ENCODE measurements around the gene DEFB132.

Gene DEFB132

DNA sequence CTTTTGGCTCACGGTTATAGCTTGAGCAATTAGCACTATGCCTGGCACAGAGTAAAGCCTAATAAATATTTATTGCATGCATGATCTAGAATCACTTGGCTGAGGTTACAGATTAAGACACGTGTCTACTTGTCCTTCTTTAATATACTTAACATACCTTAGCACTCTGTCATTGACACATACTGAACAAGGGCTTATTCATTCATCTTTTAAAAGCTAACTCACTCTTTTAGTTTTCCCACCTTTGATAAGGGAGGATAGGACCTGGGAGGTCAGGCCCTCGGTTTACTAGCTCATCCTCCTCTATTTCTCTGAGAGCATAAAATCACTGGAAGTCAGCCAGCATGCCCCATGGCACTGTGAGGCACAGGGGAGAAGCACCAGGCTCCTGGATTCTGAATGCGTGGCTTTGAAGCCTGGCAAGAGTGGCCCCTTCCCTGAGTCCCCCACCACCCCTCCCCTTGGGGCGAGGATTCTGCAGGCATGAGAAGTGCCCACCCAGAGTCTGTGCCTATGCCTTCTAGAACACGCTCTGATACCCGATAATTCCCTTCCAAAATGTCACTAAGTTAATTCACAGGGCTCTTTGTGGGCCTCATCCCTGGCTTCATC, 51.0 kb downstream of the DEFB132 start:
- Histone ChIP-seq H3K9ac (ENCODE audit: low read length) (no peak overlapping the region), H3K27ac (ENCODE audit: low read length) (no peak overlapping the region), H3K9me3 (ENCODE audit: insufficient read depth, low read length) (no peaks in the 10 kb centered on the region), H4K20me1 (ENCODE audit: insufficient read depth, low read length) (no peaks in the 10 kb centered on the region), H3K4me3 (ENCODE audit: low read length) (no peak overlapping the region), H2AFZ (ENCODE audit: low read depth, low read length) (no peak overlapping the region), H3K79me2 (ENCODE audit: low read length) (no peaks in the 10 kb centered on the region), H3K27me3 (ENCODE audit: low read depth, low read length) (no peaks in the 10 kb centered on the region), H3K4me2 (ENCODE audit: low read length) (no peak overlapping the region), H3K4me1 (ENCODE audit: low read length) (no peaks in the 10 kb centered on the region; the same call in 1 of the 2 replicates), H3K36me3 (replicated peaks; ENCODE audit: low read depth, low read length) (no peaks in the 10 kb centered on the region)
- TF ChIP-seq EZH2phosphoT487 (IDR thresholded peaks at IDR 0.05; ENCODE audit: low read depth) = no peak
- TF ChIP-seq, protein P1, sequence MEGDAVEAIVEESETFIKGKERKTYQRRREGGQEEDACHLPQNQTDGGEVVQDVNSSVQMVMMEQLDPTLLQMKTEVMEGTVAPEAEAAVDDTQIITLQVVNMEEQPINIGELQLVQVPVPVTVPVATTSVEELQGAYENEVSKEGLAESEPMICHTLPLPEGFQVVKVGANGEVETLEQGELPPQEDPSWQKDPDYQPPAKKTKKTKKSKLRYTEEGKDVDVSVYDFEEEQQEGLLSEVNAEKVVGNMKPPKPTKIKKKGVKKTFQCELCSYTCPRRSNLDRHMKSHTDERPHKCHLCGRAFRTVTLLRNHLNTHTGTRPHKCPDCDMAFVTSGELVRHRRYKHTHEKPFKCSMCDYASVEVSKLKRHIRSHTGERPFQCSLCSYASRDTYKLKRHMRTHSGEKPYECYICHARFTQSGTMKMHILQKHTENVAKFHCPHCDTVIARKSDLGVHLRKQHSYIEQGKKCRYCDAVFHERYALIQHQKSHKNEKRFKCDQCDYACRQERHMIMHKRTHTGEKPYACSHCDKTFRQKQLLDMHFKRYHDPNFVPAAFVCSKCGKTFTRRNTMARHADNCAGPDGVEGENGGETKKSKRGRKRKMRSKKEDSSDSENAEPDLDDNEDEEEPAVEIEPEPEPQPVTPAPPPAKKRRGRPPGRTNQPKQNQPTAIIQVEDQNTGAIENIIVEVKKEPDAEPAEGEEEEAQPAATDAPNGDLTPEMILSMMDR (IDR thresholded peaks at IDR 0.05; ENCODE audit: low read depth, low read length) = no peak

DNA sequence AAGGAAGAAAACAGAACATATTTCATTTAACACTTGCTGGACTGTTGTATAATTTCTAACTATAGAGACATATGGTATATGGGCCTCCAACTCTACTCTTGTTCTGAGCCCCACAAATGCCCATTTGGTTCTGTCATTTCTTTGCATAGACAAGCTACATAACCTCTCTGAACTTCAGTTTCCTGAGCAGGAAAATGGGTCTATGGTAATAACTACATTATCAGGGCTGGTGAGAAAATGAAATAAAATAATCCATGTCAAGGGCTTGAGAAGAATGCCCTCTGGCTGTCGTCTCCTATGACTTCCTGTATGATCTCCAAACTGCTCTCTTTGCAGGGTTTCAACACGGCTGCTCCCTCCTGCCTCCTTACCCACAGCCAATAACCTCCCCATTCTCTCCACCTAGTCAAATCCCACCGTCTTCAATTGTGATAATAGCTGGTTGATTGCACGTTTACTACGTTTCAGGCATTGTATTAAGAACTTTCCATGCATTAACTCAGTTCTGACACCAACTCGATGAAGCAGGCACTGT, 51.8 kb downstream of the DEFB132 start:
- H3K27me3 ChIP-seq (ENCODE audit: low read depth, low read length) = no peaks in the 10 kb centered on the region
- no peak overlapping the region for H2AFZ ChIP-seq (ENCODE audit: low read depth, low read length)
- no peaks in the 10 kb centered on the region for H3K79me2 ChIP-seq (ENCODE audit: low read length)
- TF ChIP-seq, protein P1 (IDR thresholded peaks at IDR 0.05; ENCODE audit: low read depth, low read length) = 0 out of 2 replicates have a peak, but pooled peaks have one; percentile 7
- no peak for TF ChIP-seq EZH2phosphoT487 (IDR thresholded peaks at IDR 0.05; ENCODE audit: low read depth)
- H3K9ac ChIP-seq (ENCODE audit: low read length) = no peak overlapping the region
- H3K27ac ChIP-seq (ENCODE audit: low read length) = no peak overlapping the region
- no peaks in the 10 kb centered on the region for H3K36me3 ChIP-seq (replicated peaks; ENCODE audit: low read depth, low read length)
- H3K9me3 ChIP-seq (ENCODE audit: insufficient read depth, low read length) = no peaks in the 10 kb centered on the region
- no peaks in the 10 kb centered on the region; the same call in 1 of the 2 replicates for H3K4me1 ChIP-seq (ENCODE audit: low read length)
- peak overlapping the region; percentile 49; the same call in 1 of the 2 replicates for H3K4me2 ChIP-seq (ENCODE audit: low read length)
- no peaks in the 10 kb centered on the region for H4K20me1 ChIP-seq (ENCODE audit: insufficient read depth, low read length)
- peak overlapping the region; percentile 64; the same call in 1 of the 2 replicates for H3K4me3 ChIP-seq (ENCODE audit: low read length)

DNA sequence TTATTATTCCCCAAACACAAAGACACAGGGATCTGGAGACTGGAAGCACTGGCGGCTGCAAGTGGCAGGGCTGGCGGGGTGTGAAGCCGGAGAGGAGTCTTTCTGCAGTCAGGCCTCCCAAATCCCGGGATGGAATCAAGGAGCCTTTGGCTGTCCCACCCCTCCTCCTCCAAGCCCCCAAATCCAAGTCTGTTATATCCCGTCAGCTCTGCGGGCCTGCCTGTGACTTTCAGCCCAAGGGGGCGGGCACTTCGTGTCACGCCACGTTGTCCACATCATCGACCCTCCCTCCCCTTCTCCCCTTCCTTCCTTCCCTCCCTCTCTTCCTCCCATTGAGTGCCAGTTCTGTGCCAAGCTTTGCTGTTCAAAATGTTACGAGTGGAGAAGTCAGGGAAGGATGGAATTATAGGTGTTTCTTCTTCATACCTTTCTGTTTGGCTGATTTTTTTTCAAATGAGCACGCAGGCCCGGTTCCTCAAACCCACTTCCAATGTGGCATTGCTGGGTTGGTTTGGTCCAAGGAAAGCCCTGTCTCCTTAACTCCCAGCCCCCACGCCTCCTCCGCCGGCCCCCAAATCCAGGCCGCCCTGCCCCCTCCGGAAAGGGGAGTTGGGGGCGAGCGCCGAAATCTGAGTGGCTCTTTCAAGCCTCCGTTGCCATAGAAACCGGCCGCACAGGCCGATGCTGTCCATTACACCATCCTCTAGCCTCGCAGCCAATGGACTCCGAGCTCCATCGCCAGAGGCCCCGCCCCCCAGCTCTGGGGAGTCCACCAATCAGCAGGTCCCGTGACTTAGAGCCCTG, 52.5 kb downstream of the DEFB132 start:
- H3K36me3 ChIP-seq (replicated peaks; ENCODE audit: low read depth, low read length) = no peaks in the 10 kb centered on the region
- TF ChIP-seq EZH2phosphoT487 (IDR thresholded peaks at IDR 0.05; ENCODE audit: low read depth) = no peak
- TF ChIP-seq, protein P1 (IDR thresholded peaks at IDR 0.05; ENCODE audit: low read depth, low read length) = no peak
- H3K4me1 ChIP-seq (ENCODE audit: low read length) = no peaks in the 10 kb centered on the region; the same call in 1 of the 2 replicates
- H3K27ac ChIP-seq (ENCODE audit: low read length) = no peak overlapping the region
- no peaks in the 10 kb centered on the region for H3K27me3 ChIP-seq (ENCODE audit: low read depth, low read length)
- H3K79me2 ChIP-seq (ENCODE audit: low read length) = no peaks in the 10 kb centered on the region
- no peaks in the 10 kb centered on the region for H4K20me1 ChIP-seq (ENCODE audit: insufficient read depth, low read length)
- H3K4me3 ChIP-seq (ENCODE audit: low read length) = peak overlapping the region; percentile 64
- H2AFZ ChIP-seq (ENCODE audit: low read depth, low read length) = peak overlapping the region; percentile 56; the same call in 1 of the 2 replicates
- peak overlapping the region; percentile 49 for H3K4me2 ChIP-seq (ENCODE audit: low read length)
- H3K9ac ChIP-seq (ENCODE audit: low read length) = peak overlapping the region; percentile 40
- no peaks in the 10 kb centered on the region for H3K9me3 ChIP-seq (ENCODE audit: insufficient read depth, low read length)

DNA sequence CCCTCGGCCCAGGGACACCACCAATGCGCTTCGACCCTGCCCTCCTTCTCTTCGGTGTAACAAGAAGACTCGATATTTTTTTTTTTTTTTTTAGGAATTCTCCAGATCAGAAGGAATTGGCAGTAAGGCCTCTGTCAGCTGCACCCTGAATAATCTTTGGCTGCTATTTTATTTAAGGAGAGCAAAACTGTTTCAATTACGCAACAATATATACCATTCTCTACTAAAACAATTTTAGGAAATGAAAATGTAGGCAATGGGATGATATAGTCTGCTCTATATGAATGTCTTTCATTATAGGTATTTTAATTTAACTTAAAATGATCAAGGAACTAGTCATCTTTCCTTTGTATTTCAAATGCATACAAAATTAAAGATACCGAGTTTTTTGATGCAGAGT, 53.1 kb downstream of the DEFB132 start:
- Histone ChIP-seq H3K27me3 (ENCODE audit: low read depth, low read length) (no peaks in the 10 kb centered on the region), H3K4me2 (ENCODE audit: low read length) (peak overlapping the region; percentile 48), H3K79me2 (ENCODE audit: low read length) (no peaks in the 10 kb centered on the region), H3K27ac (ENCODE audit: low read length) (no peak overlapping the region), H3K4me1 (ENCODE audit: low read length) (no peaks in the 10 kb centered on the region; the same call in 1 of the 2 replicates), H3K9me3 (ENCODE audit: insufficient read depth, low read length) (no peaks in the 10 kb centered on the region), H2AFZ (ENCODE audit: low read depth, low read length) (no peak overlapping the region), H3K9ac (ENCODE audit: low read length) (peak overlapping the region; percentile 2; the same call in 1 of the 2 replicates), H3K4me3 (ENCODE audit: low read length) (peak overlapping the region; percentile 64), H4K20me1 (ENCODE audit: insufficient read depth, low read length) (no peaks in the 10 kb centered on the region), H3K36me3 (replicated peaks; ENCODE audit: low read depth, low read length) (no peaks in the 10 kb centered on the region)
- no peak for TF ChIP-seq EZH2phosphoT487 (IDR thresholded peaks at IDR 0.05; ENCODE audit: low read depth)
- TF ChIP-seq, protein P1 (IDR thresholded peaks at IDR 0.05; ENCODE audit: low read depth, low read length) = no peak

All from OCI-LY3 (cell line).